HL-60 (cell line): Measurements from ENCODE around the gene WDR17.

Source experiments
- DNase-seq, 2 experiments: peaks; one replicate each; pipeline ENCODE4 v3.0.0-alpha.2; 2010 to 2020; ENCODE audit warnings: low read depth in 1 of 2, low spot score in 1 of 2
- H3K27ac ChIP-seq: fragments of 250-450 bp; sonication (Bioruptor Pico); replicated peaks from 2 replicates; pipeline ENCODE4 v1.5.1; 2020; ENCODE audit warnings: mild to moderate bottlenecking, moderate library complexity
- H3K27me3 ChIP-seq: fragments of 250-450 bp; sonication (Bioruptor Pico); 2 replicates; pipeline ENCODE4 v1.5.1; 2021; ENCODE audit warnings: mild to moderate bottlenecking, moderate library complexity; ENCODE audit not compliant: insufficient read depth, poor library complexity, severe bottlenecking
- H3K4me3 ChIP-seq: replicated peaks from 2 replicates; pipeline ENCODE4 v1.5.1; 2011; ENCODE audit warnings: mild to moderate bottlenecking, control low read depth, low read length; ENCODE audit not compliant: insufficient read depth
- GABPA ChIP-seq: IDR thresholded peaks from 2 replicates; pipeline ENCODE4 v1.6.1; 2012; ENCODE audit warnings: low read depth
- POLR2AphosphoS5 ChIP-seq: IDR thresholded peaks from 2 replicates; pipeline ENCODE4 v1.6.1; 2012; ENCODE audit warnings: low read depth
- SPI1 ChIP-seq: IDR thresholded peaks from 2 replicates; pipeline ENCODE4 v1.6.1; 2012; ENCODE audit warnings: low read depth, mild to moderate bottlenecking, borderline replicate concordance
- TF ChIP-seq, protein P1 (sequence below): IDR thresholded peaks from one replicate; pipeline ENCODE4 v1.5.1; 2011; ENCODE audit warnings: low read length, control low read depth, inconsistent platforms; ENCODE audit not compliant: insufficient read depth
- TF ChIP-seq, protein P2 (sequence below): IDR thresholded peaks from 2 replicates; pipeline ENCODE4 v1.6.1; 2012; ENCODE audit warnings: low read depth; ENCODE audit not compliant: insufficient replicate concordance

WDR17 gene

DNA sequence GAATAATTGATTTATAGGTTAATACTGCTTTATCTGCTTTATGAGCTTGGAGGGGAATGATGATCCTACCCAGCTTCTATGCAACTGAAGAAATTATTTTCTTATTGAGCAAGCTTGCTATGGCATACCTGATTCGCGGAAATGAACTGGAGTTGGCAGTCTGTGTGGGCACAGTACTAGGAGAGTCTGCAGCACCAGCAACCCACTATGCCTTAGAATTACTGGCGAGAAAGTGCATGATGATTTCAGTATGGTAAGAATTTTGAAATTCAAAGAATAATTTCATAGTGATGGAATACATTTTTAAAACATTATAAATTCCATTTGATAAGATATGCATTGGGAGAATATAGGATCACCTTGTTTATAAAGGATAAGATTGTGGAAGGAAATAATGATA lies 97.4 kb downstream of the WDR17 start:
- no peak overlapping the region for H3K4me3 ChIP-seq
- no peak overlapping the region for H3K27ac ChIP-seq
- no peak for DNase-seq
- TF ChIP-seq, protein P1, sequence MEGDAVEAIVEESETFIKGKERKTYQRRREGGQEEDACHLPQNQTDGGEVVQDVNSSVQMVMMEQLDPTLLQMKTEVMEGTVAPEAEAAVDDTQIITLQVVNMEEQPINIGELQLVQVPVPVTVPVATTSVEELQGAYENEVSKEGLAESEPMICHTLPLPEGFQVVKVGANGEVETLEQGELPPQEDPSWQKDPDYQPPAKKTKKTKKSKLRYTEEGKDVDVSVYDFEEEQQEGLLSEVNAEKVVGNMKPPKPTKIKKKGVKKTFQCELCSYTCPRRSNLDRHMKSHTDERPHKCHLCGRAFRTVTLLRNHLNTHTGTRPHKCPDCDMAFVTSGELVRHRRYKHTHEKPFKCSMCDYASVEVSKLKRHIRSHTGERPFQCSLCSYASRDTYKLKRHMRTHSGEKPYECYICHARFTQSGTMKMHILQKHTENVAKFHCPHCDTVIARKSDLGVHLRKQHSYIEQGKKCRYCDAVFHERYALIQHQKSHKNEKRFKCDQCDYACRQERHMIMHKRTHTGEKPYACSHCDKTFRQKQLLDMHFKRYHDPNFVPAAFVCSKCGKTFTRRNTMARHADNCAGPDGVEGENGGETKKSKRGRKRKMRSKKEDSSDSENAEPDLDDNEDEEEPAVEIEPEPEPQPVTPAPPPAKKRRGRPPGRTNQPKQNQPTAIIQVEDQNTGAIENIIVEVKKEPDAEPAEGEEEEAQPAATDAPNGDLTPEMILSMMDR, result no peak
- TF ChIP-seq, protein P2, sequence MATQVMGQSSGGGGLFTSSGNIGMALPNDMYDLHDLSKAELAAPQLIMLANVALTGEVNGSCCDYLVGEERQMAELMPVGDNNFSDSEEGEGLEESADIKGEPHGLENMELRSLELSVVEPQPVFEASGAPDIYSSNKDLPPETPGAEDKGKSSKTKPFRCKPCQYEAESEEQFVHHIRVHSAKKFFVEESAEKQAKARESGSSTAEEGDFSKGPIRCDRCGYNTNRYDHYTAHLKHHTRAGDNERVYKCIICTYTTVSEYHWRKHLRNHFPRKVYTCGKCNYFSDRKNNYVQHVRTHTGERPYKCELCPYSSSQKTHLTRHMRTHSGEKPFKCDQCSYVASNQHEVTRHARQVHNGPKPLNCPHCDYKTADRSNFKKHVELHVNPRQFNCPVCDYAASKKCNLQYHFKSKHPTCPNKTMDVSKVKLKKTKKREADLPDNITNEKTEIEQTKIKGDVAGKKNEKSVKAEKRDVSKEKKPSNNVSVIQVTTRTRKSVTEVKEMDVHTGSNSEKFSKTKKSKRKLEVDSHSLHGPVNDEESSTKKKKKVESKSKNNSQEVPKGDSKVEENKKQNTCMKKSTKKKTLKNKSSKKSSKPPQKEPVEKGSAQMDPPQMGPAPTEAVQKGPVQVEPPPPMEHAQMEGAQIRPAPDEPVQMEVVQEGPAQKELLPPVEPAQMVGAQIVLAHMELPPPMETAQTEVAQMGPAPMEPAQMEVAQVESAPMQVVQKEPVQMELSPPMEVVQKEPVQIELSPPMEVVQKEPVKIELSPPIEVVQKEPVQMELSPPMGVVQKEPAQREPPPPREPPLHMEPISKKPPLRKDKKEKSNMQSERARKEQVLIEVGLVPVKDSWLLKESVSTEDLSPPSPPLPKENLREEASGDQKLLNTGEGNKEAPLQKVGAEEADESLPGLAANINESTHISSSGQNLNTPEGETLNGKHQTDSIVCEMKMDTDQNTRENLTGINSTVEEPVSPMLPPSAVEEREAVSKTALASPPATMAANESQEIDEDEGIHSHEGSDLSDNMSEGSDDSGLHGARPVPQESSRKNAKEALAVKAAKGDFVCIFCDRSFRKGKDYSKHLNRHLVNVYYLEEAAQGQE, result no peak
- TF ChIP-seq GABPA, result no peak
- no peak for TF ChIP-seq POLR2AphosphoS5
- TF ChIP-seq SPI1, result no peak
- no peaks in the 10 kb centered on the region for H3K27me3 ChIP-seq

DNA sequence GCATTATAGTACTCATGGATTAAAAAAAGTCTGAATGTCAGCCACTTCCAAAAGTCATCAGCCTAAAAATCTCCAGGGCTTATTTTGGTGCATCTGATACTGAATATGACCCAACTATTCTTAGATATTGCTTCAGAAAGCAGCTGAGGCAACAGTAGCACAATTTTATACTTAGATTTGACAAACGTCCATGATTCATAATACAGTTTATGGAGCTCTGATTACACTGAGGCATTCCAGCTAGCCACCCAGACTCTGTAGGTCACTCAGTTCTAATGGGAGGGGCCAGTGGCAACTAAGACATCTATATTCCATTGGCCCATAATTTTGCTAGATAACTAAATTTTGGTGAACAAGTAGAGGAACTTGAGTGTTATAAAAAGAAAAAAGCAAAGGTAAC lies 119.4 kb downstream of the WDR17 start:
- Histone ChIP-seq H3K27ac (no peak overlapping the region), H3K4me3 (no peak overlapping the region), H3K27me3 (no peaks in the 10 kb centered on the region)
- TF ChIP-seq GABPA (no peak), SPI1 (no peak), POLR2AphosphoS5 (no peak)
- TF ChIP-seq, protein P2, result no peak
- TF ChIP-seq, protein P1, result no peak
- DNase-seq, result no peak

GRCh38 chr4:176186067-176186466 lies 120.4 kb downstream of the WDR17 start:
- Histone ChIP-seq H3K27me3 (no peaks in the 10 kb centered on the region), H3K4me3 (no peak overlapping the region), H3K27ac (no peak overlapping the region)
- no peak for TF ChIP-seq POLR2AphosphoS5
- TF ChIP-seq, protein P1, result no peak
- TF ChIP-seq, protein P2, result no peak
- no peak for DNase-seq
